Measurements from ENCODE around the gene PLA2G4B.

- TF ChIP-seq, protein P1, sequence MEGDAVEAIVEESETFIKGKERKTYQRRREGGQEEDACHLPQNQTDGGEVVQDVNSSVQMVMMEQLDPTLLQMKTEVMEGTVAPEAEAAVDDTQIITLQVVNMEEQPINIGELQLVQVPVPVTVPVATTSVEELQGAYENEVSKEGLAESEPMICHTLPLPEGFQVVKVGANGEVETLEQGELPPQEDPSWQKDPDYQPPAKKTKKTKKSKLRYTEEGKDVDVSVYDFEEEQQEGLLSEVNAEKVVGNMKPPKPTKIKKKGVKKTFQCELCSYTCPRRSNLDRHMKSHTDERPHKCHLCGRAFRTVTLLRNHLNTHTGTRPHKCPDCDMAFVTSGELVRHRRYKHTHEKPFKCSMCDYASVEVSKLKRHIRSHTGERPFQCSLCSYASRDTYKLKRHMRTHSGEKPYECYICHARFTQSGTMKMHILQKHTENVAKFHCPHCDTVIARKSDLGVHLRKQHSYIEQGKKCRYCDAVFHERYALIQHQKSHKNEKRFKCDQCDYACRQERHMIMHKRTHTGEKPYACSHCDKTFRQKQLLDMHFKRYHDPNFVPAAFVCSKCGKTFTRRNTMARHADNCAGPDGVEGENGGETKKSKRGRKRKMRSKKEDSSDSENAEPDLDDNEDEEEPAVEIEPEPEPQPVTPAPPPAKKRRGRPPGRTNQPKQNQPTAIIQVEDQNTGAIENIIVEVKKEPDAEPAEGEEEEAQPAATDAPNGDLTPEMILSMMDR (IDR thresholded peaks at IDR 0.05): no peak
- TF ChIP-seq EZH2 (IDR thresholded peaks at IDR 0.05; ENCODE audit: borderline replicate concordance, insufficient read depth, low read depth, low read length, poor library complexity, severe bottlenecking): no peak
Measured at GRCh38 chr15:41824062-41824745, 14.4 kb upstream of the PLA2G4B start.
